Tibial nerve (tissue), 4 donors: ENCODE data around the gene PCYOX1L.

Experiments
- EP300 ChIP-seq, 2 donors: sonication (generic); formaldehyde crosslinking; IDR thresholded peaks; one replicate each; pipeline ENCODE4 v1.6.1; 2017; ENCODE audit warnings: antibody characterized with exemption in 2 of 2, mild to moderate bottlenecking in 1 of 2
- POLR2A ChIP-seq, 2 donors: fragments of 450-650 bp; IDR thresholded peaks; one replicate each; pipeline ENCODE4 v1.6.1; 2017; ENCODE audit warnings: antibody characterized with exemption in 2 of 2, mild to moderate bottlenecking in 2 of 2, moderate library complexity in 2 of 2
- TF ChIP-seq, protein P1 (sequence below), 5 experiments: fragments of 200-600 bp in 3 of 5; fragments of 450-650 bp in 2 of 5; sonication (generic) in 3 of 5; IDR thresholded peaks; one replicate each; pipeline ENCODE4 v1.5.1; 2016 to 2019; ENCODE audit warnings: antibody characterized with exemption in 5 of 5, mild to moderate bottlenecking in 3 of 5, moderate library complexity in 2 of 5

DNA sequence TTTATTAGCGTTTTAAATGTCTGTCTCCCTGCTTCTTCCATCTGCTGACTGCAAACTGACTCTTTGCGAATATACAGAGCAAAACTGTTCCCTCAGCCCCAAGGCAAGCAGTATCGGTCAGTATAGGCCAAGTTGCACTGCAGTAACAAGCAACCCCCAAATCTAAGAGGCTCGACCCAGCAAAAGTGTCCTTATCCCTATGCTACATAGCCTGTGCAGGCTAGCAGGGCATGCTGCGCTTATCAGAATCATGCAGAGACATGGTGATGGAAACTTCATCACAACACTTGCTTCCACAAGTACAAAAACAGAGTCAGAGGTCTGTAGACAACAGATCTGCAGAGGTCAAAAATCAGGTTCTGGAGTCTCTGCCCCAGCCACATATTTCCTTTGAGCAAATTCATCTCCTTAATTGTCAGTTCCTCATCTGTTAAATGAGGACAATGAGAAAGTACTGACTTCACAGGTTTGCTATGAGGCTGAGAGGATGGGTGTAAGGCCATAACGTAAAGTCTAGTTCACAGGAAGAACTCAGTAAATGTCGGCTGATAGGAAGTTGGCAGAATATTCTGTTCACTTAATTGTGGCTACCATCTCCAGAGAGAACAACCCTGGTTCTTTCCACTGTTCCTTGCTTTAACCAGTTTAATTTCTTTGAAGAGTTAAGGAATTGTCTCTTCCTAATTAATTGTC is 30.8 kb downstream of the PCYOX1L start:
- TF ChIP-seq, protein P1, sequence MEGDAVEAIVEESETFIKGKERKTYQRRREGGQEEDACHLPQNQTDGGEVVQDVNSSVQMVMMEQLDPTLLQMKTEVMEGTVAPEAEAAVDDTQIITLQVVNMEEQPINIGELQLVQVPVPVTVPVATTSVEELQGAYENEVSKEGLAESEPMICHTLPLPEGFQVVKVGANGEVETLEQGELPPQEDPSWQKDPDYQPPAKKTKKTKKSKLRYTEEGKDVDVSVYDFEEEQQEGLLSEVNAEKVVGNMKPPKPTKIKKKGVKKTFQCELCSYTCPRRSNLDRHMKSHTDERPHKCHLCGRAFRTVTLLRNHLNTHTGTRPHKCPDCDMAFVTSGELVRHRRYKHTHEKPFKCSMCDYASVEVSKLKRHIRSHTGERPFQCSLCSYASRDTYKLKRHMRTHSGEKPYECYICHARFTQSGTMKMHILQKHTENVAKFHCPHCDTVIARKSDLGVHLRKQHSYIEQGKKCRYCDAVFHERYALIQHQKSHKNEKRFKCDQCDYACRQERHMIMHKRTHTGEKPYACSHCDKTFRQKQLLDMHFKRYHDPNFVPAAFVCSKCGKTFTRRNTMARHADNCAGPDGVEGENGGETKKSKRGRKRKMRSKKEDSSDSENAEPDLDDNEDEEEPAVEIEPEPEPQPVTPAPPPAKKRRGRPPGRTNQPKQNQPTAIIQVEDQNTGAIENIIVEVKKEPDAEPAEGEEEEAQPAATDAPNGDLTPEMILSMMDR (IDR thresholded peaks at IDR 0.05) = no peak
- TF ChIP-seq EP300 (IDR thresholded peaks at IDR 0.05) = peak in 1 of 2 donors; percentile 9
- no peak for TF ChIP-seq POLR2A (IDR thresholded peaks at IDR 0.05)
